SK-N-SH treated with all-trans-retinoic acid at 6 μM for 48 hours (cell line): Measurements from ENCODE around the gene PARP8.

Source experiments
- ATAC-seq: fragments of 200-7000 bp; cut with Tn5 transposase; 3 replicates; pipeline ENCODE4 v1.9.1; 2020; ENCODE audit warnings: mild to moderate bottlenecking, moderate library complexity
- ARNTL ChIP-seq: fragments of 450-650 bp; formaldehyde crosslinking; IDR thresholded peaks from 2 replicates; pipeline ENCODE4 v1.5.0; 2020; ENCODE audit warnings: low read depth, mild to moderate bottlenecking, moderate library complexity, borderline replicate concordance
- CREB5 ChIP-seq: fragments of 250-450 bp; sonication (Bioruptor Pico); IDR thresholded peaks from 2 replicates; pipeline ENCODE4 v1.5.1; 2020; ENCODE audit warnings: low read depth, mild to moderate bottlenecking, moderate library complexity
- CSDC2 ChIP-seq: fragments of 250-450 bp; sonication (Bioruptor Pico); IDR thresholded peaks from 2 replicates; pipeline ENCODE4 v1.5.0; 2020; ENCODE audit warnings: mild to moderate bottlenecking, moderate library complexity
- CSRNP3 ChIP-seq: fragments of 250-450 bp; sonication (Bioruptor Pico); IDR thresholded peaks from 2 replicates; pipeline ENCODE4 v1.5.1; 2021; ENCODE audit warnings: mild to moderate bottlenecking, moderate library complexity
- ESRRG ChIP-seq: fragments of 250-450 bp; sonication (Bioruptor Pico); IDR thresholded peaks from 2 replicates; pipeline ENCODE4 v1.6.1; 2021; ENCODE audit warnings: mild to moderate bottlenecking
- GLIS3 ChIP-seq: fragments of 250-450 bp; sonication (Bioruptor Pico); IDR thresholded peaks from 2 replicates; pipeline ENCODE4 v1.5.0; 2020; ENCODE audit warnings: mild to moderate bottlenecking, moderate library complexity
- ISL1 ChIP-seq: fragments of 250-450 bp; sonication (Bioruptor Pico); IDR thresholded peaks from 2 replicates; pipeline ENCODE4 v2.1.2; 2022; ENCODE audit warnings: mild to moderate bottlenecking, moderate library complexity
- OSR1 ChIP-seq: fragments of 250-450 bp; sonication (Bioruptor Pico); IDR thresholded peaks from 2 replicates; pipeline ENCODE4 v1.8.0; 2022; ENCODE audit warnings: moderate library complexity, mild to moderate bottlenecking, inconsistent platforms
- PATZ1 ChIP-seq: fragments of 250-450 bp; sonication (Bioruptor Pico); IDR thresholded peaks from 2 replicates; pipeline ENCODE4 v1.8.0; 2020; ENCODE audit warnings: mild to moderate bottlenecking, moderate library complexity, borderline replicate concordance
- PPARA ChIP-seq: fragments of 250-450 bp; sonication (Bioruptor Pico); IDR thresholded peaks from 2 replicates; pipeline ENCODE4 v1.5.0; 2020; ENCODE audit warnings: mild to moderate bottlenecking, borderline replicate concordance
- RARB ChIP-seq: fragments of 250-450 bp; sonication (Bioruptor Pico); IDR thresholded peaks from 2 replicates; pipeline ENCODE4 v1.8.0; 2021; ENCODE audit warnings: mild to moderate bottlenecking, moderate library complexity
- SNAI2 ChIP-seq: fragments of 250-450 bp; sonication (Bioruptor Pico); IDR thresholded peaks from 2 replicates; pipeline ENCODE4 v1.5.0; 2020; ENCODE audit warnings: mild to moderate bottlenecking, moderate library complexity
- TCF4 ChIP-seq: fragments of 250-450 bp; sonication (Bioruptor Pico); IDR thresholded peaks from 2 replicates; pipeline ENCODE4 v1.8.0; 2021; ENCODE audit warnings: mild to moderate bottlenecking, moderate library complexity, borderline replicate concordance
- TOX ChIP-seq: fragments of 250-450 bp; sonication (Bioruptor Pico); IDR thresholded peaks from 2 replicates; pipeline ENCODE4 v1.8.0; 2021; ENCODE audit warnings: mild to moderate bottlenecking, moderate library complexity, borderline replicate concordance
- ZC3H10 ChIP-seq: fragments of 250-450 bp; sonication (Bioruptor Pico); IDR thresholded peaks from 2 replicates; pipeline ENCODE4 v1.5.1; 2021; ENCODE audit warnings: mild to moderate bottlenecking, moderate library complexity
- ZFP3 ChIP-seq: fragments of 250-450 bp; sonication (Bioruptor Pico); IDR thresholded peaks from 2 replicates; pipeline ENCODE4 v1.5.0; 2020; ENCODE audit warnings: mild to moderate bottlenecking, moderate library complexity
- ZFP30 ChIP-seq: fragments of 450-650 bp; formaldehyde crosslinking; IDR thresholded peaks from 2 replicates; pipeline ENCODE4 v1.5.0; 2022; ENCODE audit warnings: mild to moderate bottlenecking, moderate library complexity
- ZNF565 ChIP-seq: fragments of 450-650 bp; formaldehyde crosslinking; conservative IDR thresholded peaks from 2 replicates; pipeline ENCODE4 v1.5.0; 2020; ENCODE audit warnings: low read depth, mild to moderate bottlenecking, moderate library complexity
- ZNF70 ChIP-seq: fragments of 450-650 bp; formaldehyde crosslinking; IDR thresholded peaks from 2 replicates; pipeline ENCODE4 v1.5.0; 2020; ENCODE audit warnings: mild to moderate bottlenecking, moderate library complexity
- ZNF8 ChIP-seq: fragments of 450-650 bp; formaldehyde crosslinking; IDR thresholded peaks from 2 replicates; pipeline ENCODE4 v1.5.0; 2020; ENCODE audit warnings: mild to moderate bottlenecking, moderate library complexity
- TF ChIP-seq, protein P1 (sequence below): fragments of 250-450 bp; sonication (Bioruptor Pico); IDR thresholded peaks from 2 replicates; pipeline ENCODE4 v1.8.0; 2021; ENCODE audit warnings: low read depth, mild to moderate bottlenecking, moderate library complexity, borderline replicate concordance

Gene PARP8

GRCh38 chr5:50856401-50857119 is 190.1 kb downstream of the PARP8 start:
- TF ChIP-seq TCF4 (CRISPR knock-in tag) = no peak
- ATAC-seq = no peak

- TF ChIP-seq OSR1 = no peak
- no peak for TF ChIP-seq PATZ1 (CRISPR knock-in tag)
- no peak for TF ChIP-seq CREB5
- no peak for TF ChIP-seq ZNF70
- TF ChIP-seq TOX (CRISPR knock-in tag) = no peak
- TF ChIP-seq CSRNP3 = no peak
- TF ChIP-seq, protein P1, sequence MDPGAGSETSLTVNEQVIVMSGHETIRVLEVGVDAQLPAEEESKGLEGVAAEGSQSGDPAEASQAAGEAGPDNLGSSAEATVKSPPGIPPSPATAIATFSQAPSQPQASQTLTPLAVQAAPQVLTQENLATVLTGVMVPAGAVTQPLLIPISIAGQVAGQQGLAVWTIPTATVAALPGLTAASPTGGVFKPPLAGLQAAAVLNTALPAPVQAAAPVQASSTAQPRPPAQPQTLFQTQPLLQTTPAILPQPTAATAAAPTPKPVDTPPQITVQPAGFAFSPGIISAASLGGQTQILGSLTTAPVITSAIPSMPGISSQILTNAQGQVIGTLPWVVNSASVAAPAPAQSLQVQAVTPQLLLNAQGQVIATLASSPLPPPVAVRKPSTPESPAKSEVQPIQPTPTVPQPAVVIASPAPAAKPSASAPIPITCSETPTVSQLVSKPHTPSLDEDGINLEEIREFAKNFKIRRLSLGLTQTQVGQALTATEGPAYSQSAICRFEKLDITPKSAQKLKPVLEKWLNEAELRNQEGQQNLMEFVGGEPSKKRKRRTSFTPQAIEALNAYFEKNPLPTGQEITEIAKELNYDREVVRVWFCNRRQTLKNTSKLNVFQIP (CRISPR knock-in tag) = no peak
- TF ChIP-seq PPARA = no peak
- TF ChIP-seq ZNF8 (CRISPR knock-in tag) = no peak
- TF ChIP-seq RARB (CRISPR knock-in tag) = no peak
- TF ChIP-seq ESRRG (CRISPR knock-in tag) = no peak
- no peak for TF ChIP-seq SNAI2 (CRISPR knock-in tag)
- no peak for TF ChIP-seq ARNTL (CRISPR knock-in tag)
- no peak for TF ChIP-seq ZFP3
- no peak for TF ChIP-seq GLIS3 (CRISPR knock-in tag)
- no peak for TF ChIP-seq ZC3H10 (CRISPR knock-in tag)
Measured at GRCh38 chr5:50863534-50864170, 197.2 kb downstream of the PARP8 start.

GRCh38 chr5:50864466-50864865 is 198.0 kb downstream of the PARP8 start:
- no peak for TF ChIP-seq ZNF565 (CRISPR knock-in tag)
- TF ChIP-seq CSRNP3 = no peak
- TF ChIP-seq ZNF70 = no peak
- no peak for TF ChIP-seq ZNF8 (CRISPR knock-in tag)
- ATAC-seq = no peak

More at GRCh38 chr5:50863534-50864170, 197.2 kb downstream of the PARP8 start:
- ATAC-seq = no peak

DNA sequence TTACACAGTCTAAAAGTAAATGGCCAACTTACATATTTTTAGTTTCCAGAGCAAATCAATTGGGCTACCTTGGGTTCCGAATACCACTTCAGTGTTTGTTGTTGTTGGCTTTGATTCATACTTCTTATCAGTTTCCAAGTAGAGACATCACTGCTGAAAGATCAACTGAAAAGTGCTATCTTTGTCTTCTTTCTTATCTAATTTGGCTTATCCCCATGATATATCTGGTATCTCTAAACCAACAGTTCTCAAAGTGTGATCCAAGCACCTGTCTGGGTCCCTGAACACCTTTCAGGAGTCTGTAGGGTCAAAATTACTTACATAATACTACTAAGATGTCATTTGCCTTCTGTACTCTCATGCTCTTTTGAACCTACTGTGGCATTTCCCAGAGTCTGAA is 200.0 kb downstream of the PARP8 start:
- ATAC-seq = no peak
- TF ChIP-seq ZFP30 (CRISPR knock-in tag) (no peak), ISL1 (no peak), ZNF565 (CRISPR knock-in tag) (no peak), GLIS3 (CRISPR knock-in tag) (no peak), ESRRG (CRISPR knock-in tag) (no peak), PPARA (no peak), SNAI2 (CRISPR knock-in tag) (no peak), CSDC2 (no peak)
